HCT116 (cell line): ENCODE data around the gene DNMT3A. TPM values are rescaled to one million over a fixed set of nuclear protein-coding genes. Genes with fewer than 3 reads are reported as not detected.

Experiments used
- ATAC-seq: fragments of 200-7000 bp; cut with Tn5 transposase; 2 replicates; pipeline ENCODE4 v1.9.1; 2020; ENCODE audit warnings: mild to moderate bottlenecking, moderate library complexity
- BruUV-seq: library from RNA; stranded (reverse); fragments of 400-500 nt; replicated peaks from 2 replicates; lab custom pipeline; 2021; lab: Mats Ljungman, UMichigan
- CTCF ChIA-PET: fragments of 300-600 bp; sonication (Branson Sonifier 250); formaldehyde crosslinking; loops from one replicate; lab custom pipeline; 2021; ENCODE audit warnings: antibody characterized with exemption; lab: Charles Lee
- POLR2A ChIA-PET: fragments of 300-600, 350-600 bp; sonication (Branson Sonifier 250); formaldehyde crosslinking; loops from one replicate; lab custom pipeline; 2021; ENCODE audit warnings: antibody characterized with exemption; lab: Charles Lee
- RAD21 ChIA-PET, 2 experiments: fragments of 300-600 bp; sonication (Branson Sonifier 250); formaldehyde crosslinking; loops; one replicate each; lab custom pipeline; 2023; ENCODE audit warnings: low total read pairs in 2 of 2; ENCODE audit not compliant: uncharacterized antibody in 2 of 2, unreplicated experiment in 2 of 2, low non-redundant PET in 1 of 2; lab: Charles Lee
- DNase-seq: peaks from one replicate; pipeline ENCODE4 v3.0.0-alpha.2; 2010; ENCODE audit warnings: low read depth, low spot score
- H2AFZ ChIP-seq: fragments of 200-600 bp; shearing (Covaris generic), sonication (generic); 2 replicates; pipeline ENCODE4 v1.6.1; 2017; ENCODE audit warnings: low read depth, mixed run types, mixed read lengths, antibody characterized with exemption, low read length; ENCODE audit not compliant: poor library complexity, severe bottlenecking
- H3K27ac ChIP-seq: 2 replicates; pipeline ENCODE4 v1.5.1; 2012; ENCODE audit warnings: low read depth, low read length
- H3K27me3 ChIP-seq: fragments of 200-600 bp; sonication (generic); 2 replicates; pipeline ENCODE4 v1.6.1; 2016; ENCODE audit warnings: mixed run types, low read length, mixed read lengths; ENCODE audit not compliant: insufficient read depth
- H3K36me3 ChIP-seq, 2 experiments: fragments of 200-500 bp in 1 of 2; fragments of 200-600 bp in 1 of 2; sonication (Bioruptor generic) in 1 of 2; sonication (generic) in 1 of 2; 2 replicates each; pipeline versions ENCODE4 v1.5.1 to v1.6.1; 2014 to 2016; ENCODE audit warnings: low read length in 2 of 2, inconsistent platforms in 1 of 2, mixed read lengths in 1 of 2, mixed run types in 1 of 2; ENCODE audit not compliant: insufficient read depth in 2 of 2, control insufficient read depth in 1 of 2
- H3K4me1 ChIP-seq, 2 experiments: fragments of 200-600 bp in 1 of 2; sonication (generic) in 1 of 2; 2 replicates each; pipeline versions ENCODE4 v1.5.1 to v1.6.1; 2012 to 2017; ENCODE audit warnings: low read length in 2 of 2, inconsistent platforms in 1 of 2, mild to moderate bottlenecking in 1 of 2, mixed read lengths in 1 of 2, mixed run types in 1 of 2, moderate library complexity in 1 of 2; ENCODE audit not compliant: insufficient read depth in 2 of 2, control insufficient read depth in 1 of 2
- H3K4me2 ChIP-seq: fragments of 200-600 bp; sonication (generic); 2 replicates; pipeline ENCODE4 v1.6.1; 2017; ENCODE audit warnings: mixed run types, low read length, mixed read lengths
- H3K4me3 ChIP-seq, 2 experiments: fragments of 200-600 bp in 1 of 2; sonication (generic) in 1 of 2; replicated peaks in 1 of 2; 2 replicates each; pipeline ENCODE4 v1.5.1; 2011 to 2016; ENCODE audit warnings: low read length in 2 of 2, control low read depth in 1 of 2, low read depth in 1 of 2, mild to moderate bottlenecking in 1 of 2, mixed read lengths in 1 of 2, mixed run types in 1 of 2
- H3K79me2 ChIP-seq: fragments of 200-600 bp; sonication (generic); 2 replicates; pipeline ENCODE4 v1.6.1; 2017; ENCODE audit warnings: mild to moderate bottlenecking, mixed run types, low read length, moderate library complexity, mixed read lengths; ENCODE audit not compliant: insufficient read depth
- H3K9ac ChIP-seq: fragments of 200-600 bp; sonication (generic); 2 replicates; pipeline ENCODE4 v1.6.1; 2016; ENCODE audit warnings: low read length, mixed read lengths
- H3K9me2 ChIP-seq: fragments of 200-600 bp; sonication (generic), shearing (Covaris generic); 2 replicates; pipeline ENCODE4 v1.6.1; 2017; ENCODE audit warnings: mixed run types, mild to moderate bottlenecking, moderate library complexity; ENCODE audit not compliant: insufficient read depth
- H3K9me3 ChIP-seq, 2 experiments: fragments of 200-500 bp in 1 of 2; fragments of 200-600 bp in 1 of 2; sonication (Bioruptor generic) in 1 of 2; sonication (generic) in 1 of 2; 2 replicates each; pipeline ENCODE4 v1.6.1; 2014 to 2017; ENCODE audit warnings: low read length in 2 of 2, mixed read lengths in 2 of 2, inconsistent platforms in 1 of 2, low read depth in 1 of 2, mild to moderate bottlenecking in 1 of 2, mixed run types in 1 of 2, moderate library complexity in 1 of 2; ENCODE audit not compliant: control insufficient read depth in 1 of 2, insufficient read depth in 1 of 2
- H4K20me1 ChIP-seq: fragments of 200-600 bp; sonication (generic), shearing (Covaris generic); 2 replicates; pipeline ENCODE4 v1.6.1; 2017; ENCODE audit warnings: mixed run types, mild to moderate bottlenecking, moderate library complexity; ENCODE audit not compliant: insufficient read depth
- CBX3 ChIP-seq: IDR thresholded peaks from 2 replicates; pipeline ENCODE4 v1.6.1; 2012; ENCODE audit warnings: low read depth
- CEBPB ChIP-seq: IDR thresholded peaks from 2 replicates; pipeline ENCODE4 v1.6.1; 2012; ENCODE audit warnings: low read depth
- EGR1 ChIP-seq: IDR thresholded peaks from 2 replicates; pipeline ENCODE4 v1.6.1; 2012; ENCODE audit warnings: low read depth
- EZH2 ChIP-seq: fragments of 200-600 bp; sonication (generic); IDR thresholded peaks from 2 replicates; pipeline ENCODE4 v1.6.1; 2017; ENCODE audit warnings: antibody characterized with exemption, mixed run types
- EZH2phosphoT487 ChIP-seq: fragments of 200-600 bp; IDR thresholded peaks from 2 replicates; pipeline ENCODE4 v1.6.1; 2018; ENCODE audit warnings: antibody characterized with exemption, borderline replicate concordance
- FOSL1 ChIP-seq: IDR thresholded peaks from 2 replicates; pipeline ENCODE4 v1.6.1; 2012; ENCODE audit warnings: low read depth
- POLR2A ChIP-seq: IDR thresholded peaks from 2 replicates; pipeline ENCODE4 v1.7.0; 2011; ENCODE audit warnings: borderline replicate concordance; ENCODE audit not compliant: insufficient read depth, insufficient read length; ENCODE audit errors: extremely low read depth
- POLR2AphosphoS5 ChIP-seq: IDR thresholded peaks from 2 replicates; pipeline ENCODE4 v1.6.1; 2011; ENCODE audit warnings: mild to moderate bottlenecking, low read depth, low read length, moderate library complexity
- SIN3A ChIP-seq: IDR thresholded peaks from 2 replicates; pipeline ENCODE4 v1.6.1; 2012; ENCODE audit warnings: low read depth
- SP1 ChIP-seq: IDR thresholded peaks from 2 replicates; pipeline ENCODE4 v1.6.1; 2012; ENCODE audit warnings: low read depth
- TCF7L2 ChIP-seq: IDR thresholded peaks from 2 replicates; pipeline ENCODE4 v1.7.0; 2011; ENCODE audit warnings: borderline replicate concordance, inconsistent platforms; ENCODE audit not compliant: insufficient read depth, insufficient read length; ENCODE audit errors: extremely low read depth
- ZFX ChIP-seq: fragments of 450-650 bp; IDR thresholded peaks from 2 replicates; pipeline ENCODE4 v1.6.1; 2017
- intact Hi-C: fragments of 100-400 bp; cut with micrococcal nuclease; formaldehyde crosslinking; loops from 2 replicates; pipeline ENCODE4 v1.10.0; 2022
- total RNA-seq: library from RNA; stranded (reverse); gene quantifications from one replicate; pipeline ENCODE4 v1.2.1, GENCODE V29; 2021; ENCODE audit not compliant: unreplicated experiment
- TF ChIP-seq, protein P1 (sequence below): IDR thresholded peaks from 2 replicates; pipeline ENCODE4 v1.6.1; 2012; ENCODE audit warnings: low read depth
- TF ChIP-seq, protein P2 (sequence below): IDR thresholded peaks from 2 replicates; pipeline ENCODE4 v1.6.1; 2011; ENCODE audit warnings: mild to moderate bottlenecking, low read length, moderate library complexity; ENCODE audit not compliant: insufficient replicate concordance; ENCODE audit errors: extremely low read depth
- TF ChIP-seq, protein P3 (sequence below): IDR thresholded peaks from 2 replicates; pipeline ENCODE4 v1.6.1; 2012
- TF ChIP-seq, protein P4 (sequence below): IDR thresholded peaks from 2 replicates; pipeline ENCODE4 v1.6.1; 2012
- TF ChIP-seq, protein P5 (sequence below), 3 experiments: fragments of 200-600 bp in 1 of 3; sonication (generic) in 1 of 3; IDR thresholded peaks in 2 of 3; conservative IDR thresholded peaks in 1 of 3; 2 replicates each; pipeline ENCODE4 v1.5.1; 2012 to 2017; ENCODE audit warnings: low read depth in 2 of 3, low read length in 2 of 3, antibody characterized with exemption in 1 of 3, borderline replicate concordance in 1 of 3, control low read depth in 1 of 3, mild to moderate bottlenecking in 1 of 3, mixed read lengths in 1 of 3, mixed run types in 1 of 3, moderate library complexity in 1 of 3; ENCODE audit not compliant: insufficient read depth in 1 of 3

DNMT3A gene
- total RNA-seq, 1 experiment from 2014 or later: 14.3 TPM

DNA sequence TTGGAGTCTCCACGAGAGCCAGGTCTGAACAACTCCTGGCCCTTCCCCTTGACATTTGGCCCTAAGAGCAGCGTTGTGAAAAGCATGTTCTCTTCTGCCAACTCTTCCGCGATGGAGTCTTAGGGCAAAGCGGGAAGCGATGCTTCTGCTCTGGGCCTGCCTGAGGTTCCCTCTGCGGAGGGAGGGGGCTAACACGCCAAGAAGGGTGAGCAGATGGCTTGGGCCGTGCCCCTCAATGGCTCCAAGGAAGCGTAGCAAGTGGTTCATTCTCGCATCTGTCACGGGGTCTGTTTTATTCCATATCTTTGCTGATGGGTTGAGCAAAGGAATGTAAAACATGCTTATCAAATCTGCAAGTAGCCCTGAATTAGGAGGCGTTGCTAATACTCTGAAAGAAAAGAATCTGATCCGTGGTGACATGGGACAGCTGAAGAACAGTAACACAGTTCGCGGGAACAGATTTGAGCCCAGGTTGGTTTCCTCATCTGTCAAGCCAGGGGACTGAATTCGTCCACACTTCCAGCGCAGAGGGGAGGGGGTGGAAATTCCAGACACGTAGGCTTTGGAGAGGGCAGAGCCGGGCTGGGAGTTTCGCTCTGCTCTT, 38.0 kb downstream of the DNMT3A start:
- Histone ChIP-seq H3K4me3 (no peak overlapping the region), H2AFZ (no peak overlapping the region), H3K4me1 (peaks cover 3 to 13% of the 10 kb centered on the region in 2 experiments; a peak in 2 of 4 replicates), H3K79me2 (0 out of 2 replicates have a peak, but pooled peaks cover 2% of the 10 kb centered on the region), H3K9me2 (no peaks in the 10 kb centered on the region), H3K27ac (no peak overlapping the region), H3K9me3 (no peaks in the 10 kb centered on the region), H3K9ac (no peak overlapping the region), H4K20me1 (no peaks in the 10 kb centered on the region), H3K4me2 (no peak overlapping the region), H3K27me3 (no peaks in the 10 kb centered on the region), H3K36me3 (no peaks in the 10 kb centered on the region; a peak in 1 of 4 replicates)
- ChIA-PET POLR2A (no interaction called here), CTCF (no interaction called here), RAD21 (no interaction called here)
- DNase-seq: no peak
- BruUV-seq: no TSS peak
- intact Hi-C loops: loop anchor here (10.0 kb wide), 1 partner anchor 361 kb away; no protein-coding TSS in a partner anchor
- no peak for TF ChIP-seq POLR2AphosphoS5
- TF ChIP-seq, protein P1, sequence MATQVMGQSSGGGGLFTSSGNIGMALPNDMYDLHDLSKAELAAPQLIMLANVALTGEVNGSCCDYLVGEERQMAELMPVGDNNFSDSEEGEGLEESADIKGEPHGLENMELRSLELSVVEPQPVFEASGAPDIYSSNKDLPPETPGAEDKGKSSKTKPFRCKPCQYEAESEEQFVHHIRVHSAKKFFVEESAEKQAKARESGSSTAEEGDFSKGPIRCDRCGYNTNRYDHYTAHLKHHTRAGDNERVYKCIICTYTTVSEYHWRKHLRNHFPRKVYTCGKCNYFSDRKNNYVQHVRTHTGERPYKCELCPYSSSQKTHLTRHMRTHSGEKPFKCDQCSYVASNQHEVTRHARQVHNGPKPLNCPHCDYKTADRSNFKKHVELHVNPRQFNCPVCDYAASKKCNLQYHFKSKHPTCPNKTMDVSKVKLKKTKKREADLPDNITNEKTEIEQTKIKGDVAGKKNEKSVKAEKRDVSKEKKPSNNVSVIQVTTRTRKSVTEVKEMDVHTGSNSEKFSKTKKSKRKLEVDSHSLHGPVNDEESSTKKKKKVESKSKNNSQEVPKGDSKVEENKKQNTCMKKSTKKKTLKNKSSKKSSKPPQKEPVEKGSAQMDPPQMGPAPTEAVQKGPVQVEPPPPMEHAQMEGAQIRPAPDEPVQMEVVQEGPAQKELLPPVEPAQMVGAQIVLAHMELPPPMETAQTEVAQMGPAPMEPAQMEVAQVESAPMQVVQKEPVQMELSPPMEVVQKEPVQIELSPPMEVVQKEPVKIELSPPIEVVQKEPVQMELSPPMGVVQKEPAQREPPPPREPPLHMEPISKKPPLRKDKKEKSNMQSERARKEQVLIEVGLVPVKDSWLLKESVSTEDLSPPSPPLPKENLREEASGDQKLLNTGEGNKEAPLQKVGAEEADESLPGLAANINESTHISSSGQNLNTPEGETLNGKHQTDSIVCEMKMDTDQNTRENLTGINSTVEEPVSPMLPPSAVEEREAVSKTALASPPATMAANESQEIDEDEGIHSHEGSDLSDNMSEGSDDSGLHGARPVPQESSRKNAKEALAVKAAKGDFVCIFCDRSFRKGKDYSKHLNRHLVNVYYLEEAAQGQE: no peak
- TF ChIP-seq POLR2A: no peak
- TF ChIP-seq FOSL1: no peak
- TF ChIP-seq CEBPB: no peak
- no peak for TF ChIP-seq SP1
- TF ChIP-seq, protein P2, sequence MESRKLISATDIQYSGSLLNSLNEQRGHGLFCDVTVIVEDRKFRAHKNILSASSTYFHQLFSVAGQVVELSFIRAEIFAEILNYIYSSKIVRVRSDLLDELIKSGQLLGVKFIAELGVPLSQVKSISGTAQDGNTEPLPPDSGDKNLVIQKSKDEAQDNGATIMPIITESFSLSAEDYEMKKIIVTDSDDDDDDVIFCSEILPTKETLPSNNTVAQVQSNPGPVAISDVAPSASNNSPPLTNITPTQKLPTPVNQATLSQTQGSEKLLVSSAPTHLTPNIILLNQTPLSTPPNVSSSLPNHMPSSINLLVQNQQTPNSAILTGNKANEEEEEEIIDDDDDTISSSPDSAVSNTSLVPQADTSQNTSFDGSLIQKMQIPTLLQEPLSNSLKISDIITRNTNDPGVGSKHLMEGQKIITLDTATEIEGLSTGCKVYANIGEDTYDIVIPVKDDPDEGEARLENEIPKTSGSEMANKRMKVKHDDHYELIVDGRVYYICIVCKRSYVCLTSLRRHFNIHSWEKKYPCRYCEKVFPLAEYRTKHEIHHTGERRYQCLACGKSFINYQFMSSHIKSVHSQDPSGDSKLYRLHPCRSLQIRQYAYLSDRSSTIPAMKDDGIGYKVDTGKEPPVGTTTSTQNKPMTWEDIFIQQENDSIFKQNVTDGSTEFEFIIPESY: no peak
- TF ChIP-seq EZH2phosphoT487: no peak
- no peak for TF ChIP-seq TCF7L2
- TF ChIP-seq SIN3A: no peak
- no peak for TF ChIP-seq ZFX
- TF ChIP-seq, protein P3, sequence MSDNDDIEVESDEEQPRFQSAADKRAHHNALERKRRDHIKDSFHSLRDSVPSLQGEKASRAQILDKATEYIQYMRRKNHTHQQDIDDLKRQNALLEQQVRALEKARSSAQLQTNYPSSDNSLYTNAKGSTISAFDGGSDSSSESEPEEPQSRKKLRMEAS: no peak
- TF ChIP-seq, protein P4, sequence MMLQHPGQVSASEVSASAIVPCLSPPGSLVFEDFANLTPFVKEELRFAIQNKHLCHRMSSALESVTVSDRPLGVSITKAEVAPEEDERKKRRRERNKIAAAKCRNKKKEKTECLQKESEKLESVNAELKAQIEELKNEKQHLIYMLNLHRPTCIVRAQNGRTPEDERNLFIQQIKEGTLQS: no peak
- TF ChIP-seq CBX3: no peak
- TF ChIP-seq, protein P5, sequence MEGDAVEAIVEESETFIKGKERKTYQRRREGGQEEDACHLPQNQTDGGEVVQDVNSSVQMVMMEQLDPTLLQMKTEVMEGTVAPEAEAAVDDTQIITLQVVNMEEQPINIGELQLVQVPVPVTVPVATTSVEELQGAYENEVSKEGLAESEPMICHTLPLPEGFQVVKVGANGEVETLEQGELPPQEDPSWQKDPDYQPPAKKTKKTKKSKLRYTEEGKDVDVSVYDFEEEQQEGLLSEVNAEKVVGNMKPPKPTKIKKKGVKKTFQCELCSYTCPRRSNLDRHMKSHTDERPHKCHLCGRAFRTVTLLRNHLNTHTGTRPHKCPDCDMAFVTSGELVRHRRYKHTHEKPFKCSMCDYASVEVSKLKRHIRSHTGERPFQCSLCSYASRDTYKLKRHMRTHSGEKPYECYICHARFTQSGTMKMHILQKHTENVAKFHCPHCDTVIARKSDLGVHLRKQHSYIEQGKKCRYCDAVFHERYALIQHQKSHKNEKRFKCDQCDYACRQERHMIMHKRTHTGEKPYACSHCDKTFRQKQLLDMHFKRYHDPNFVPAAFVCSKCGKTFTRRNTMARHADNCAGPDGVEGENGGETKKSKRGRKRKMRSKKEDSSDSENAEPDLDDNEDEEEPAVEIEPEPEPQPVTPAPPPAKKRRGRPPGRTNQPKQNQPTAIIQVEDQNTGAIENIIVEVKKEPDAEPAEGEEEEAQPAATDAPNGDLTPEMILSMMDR (IDR thresholded peaks at IDR 0.05 in 2 of 3, conservative IDR thresholded peaks at IDR 0.05 in 1 of 3; ENCODE audit: borderline replicate concordance in 1 of 3, insufficient read depth in 1 of 3, low read depth in 2 of 3, low read length in 2 of 3): no peak
- TF ChIP-seq EZH2: no peak
- no peak for TF ChIP-seq EGR1
- ATAC-seq: no peak
